NT2/D1 (cell line): ENCODE measurements around the gene TNXB.

Experiments
- SUZ12 ChIP-seq: IDR thresholded peaks from 2 replicates; pipeline ENCODE4 v1.6.1; 2011; ENCODE audit not compliant: insufficient read length, insufficient read depth; ENCODE audit errors: extremely low read depth
- ZNF274 ChIP-seq: IDR thresholded peaks from 2 replicates; pipeline ENCODE4 v1.6.1; 2011; ENCODE audit warnings: mild to moderate bottlenecking, low read depth, low read length

DNA sequence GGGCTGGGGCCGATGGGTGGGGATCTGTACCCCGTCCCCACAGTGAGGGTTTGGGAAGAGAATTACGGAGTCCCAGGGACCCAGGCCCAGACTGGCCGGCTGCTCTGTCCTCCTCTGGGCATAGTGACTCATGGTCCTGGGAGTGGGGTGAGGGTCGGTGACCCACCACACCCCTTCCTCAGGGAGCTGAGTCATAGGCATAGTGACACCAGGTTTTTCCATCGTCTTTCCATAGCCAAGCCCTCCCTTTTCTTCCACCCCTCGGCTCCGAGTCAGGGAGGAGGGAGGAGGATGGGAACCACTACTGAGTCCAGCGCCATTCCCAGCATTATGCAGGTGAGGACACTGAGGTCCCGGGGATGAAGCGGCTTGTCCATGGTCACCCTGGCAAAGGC is 62.1 kb downstream of the TNXB start:
- TF ChIP-seq ZNF274 = no peak
- TF ChIP-seq SUZ12 = no peak
